Measurements from ENCODE around the gene SRPX.

The SRPX gene

DNA sequence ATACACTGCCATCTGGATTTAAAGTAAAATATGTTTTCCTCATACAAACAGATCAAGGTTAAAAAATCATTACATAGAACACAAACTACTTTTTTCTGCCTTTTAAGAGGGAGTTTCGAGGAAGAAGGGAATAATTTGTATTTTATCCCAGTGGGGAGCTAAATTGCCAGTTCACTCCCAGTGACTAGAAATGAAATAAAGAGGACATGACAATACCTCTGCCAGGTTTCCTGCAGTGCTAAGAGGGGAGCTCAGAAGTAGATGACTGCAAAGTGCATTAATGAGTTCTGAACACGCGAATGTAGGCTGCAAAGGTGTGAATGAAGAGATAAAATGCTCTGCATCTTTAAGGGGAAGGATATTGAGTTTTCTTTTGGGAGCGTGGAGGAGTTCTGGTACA, 69.7 kb downstream of the SRPX start:
- TF ChIP-seq POLR2A (IDR thresholded peaks at IDR 0.05; ENCODE audit: extremely low read depth, insufficient read length) (no peak), MYC (IDR thresholded peaks at IDR 0.05; ENCODE audit: low read depth, low read length) (no peak)
- TF ChIP-seq, protein P1, sequence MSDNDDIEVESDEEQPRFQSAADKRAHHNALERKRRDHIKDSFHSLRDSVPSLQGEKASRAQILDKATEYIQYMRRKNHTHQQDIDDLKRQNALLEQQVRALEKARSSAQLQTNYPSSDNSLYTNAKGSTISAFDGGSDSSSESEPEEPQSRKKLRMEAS (IDR thresholded peaks at IDR 0.05; ENCODE audit: low read depth, low read length) = no peak
- TF ChIP-seq, protein P2, sequence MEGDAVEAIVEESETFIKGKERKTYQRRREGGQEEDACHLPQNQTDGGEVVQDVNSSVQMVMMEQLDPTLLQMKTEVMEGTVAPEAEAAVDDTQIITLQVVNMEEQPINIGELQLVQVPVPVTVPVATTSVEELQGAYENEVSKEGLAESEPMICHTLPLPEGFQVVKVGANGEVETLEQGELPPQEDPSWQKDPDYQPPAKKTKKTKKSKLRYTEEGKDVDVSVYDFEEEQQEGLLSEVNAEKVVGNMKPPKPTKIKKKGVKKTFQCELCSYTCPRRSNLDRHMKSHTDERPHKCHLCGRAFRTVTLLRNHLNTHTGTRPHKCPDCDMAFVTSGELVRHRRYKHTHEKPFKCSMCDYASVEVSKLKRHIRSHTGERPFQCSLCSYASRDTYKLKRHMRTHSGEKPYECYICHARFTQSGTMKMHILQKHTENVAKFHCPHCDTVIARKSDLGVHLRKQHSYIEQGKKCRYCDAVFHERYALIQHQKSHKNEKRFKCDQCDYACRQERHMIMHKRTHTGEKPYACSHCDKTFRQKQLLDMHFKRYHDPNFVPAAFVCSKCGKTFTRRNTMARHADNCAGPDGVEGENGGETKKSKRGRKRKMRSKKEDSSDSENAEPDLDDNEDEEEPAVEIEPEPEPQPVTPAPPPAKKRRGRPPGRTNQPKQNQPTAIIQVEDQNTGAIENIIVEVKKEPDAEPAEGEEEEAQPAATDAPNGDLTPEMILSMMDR (IDR thresholded peaks at IDR 0.05; ENCODE audit: low read depth, low read length) = no peak
- no peak for DNase-seq (ENCODE audit: low read depth)
- H3K4me3 ChIP-seq (ENCODE audit: low read depth, low read length) = no peak overlapping the region

DNA sequence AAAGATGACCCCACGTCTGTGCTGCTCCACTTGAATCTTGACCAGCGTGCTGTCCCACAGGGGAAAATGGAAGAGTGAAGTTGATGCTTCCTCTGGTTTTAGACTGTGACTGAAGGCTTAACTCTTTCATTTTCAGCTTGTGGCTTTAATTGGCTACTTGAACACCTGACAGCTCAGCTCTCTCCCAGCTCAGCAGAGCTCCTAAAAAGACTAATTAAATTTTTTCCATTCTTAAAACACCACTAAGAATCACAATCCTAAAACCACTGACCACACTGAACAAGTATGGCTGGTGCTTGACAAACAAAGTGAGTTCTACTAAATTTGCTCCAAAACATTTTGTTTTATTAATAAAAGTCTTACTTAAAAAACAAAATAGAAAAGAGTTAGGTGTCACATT, 71.7 kb downstream of the SRPX start:
- no peak overlapping the region for H3K4me3 ChIP-seq (ENCODE audit: low read depth, low read length)
- no peak for DNase-seq (ENCODE audit: low read depth)
- TF ChIP-seq MYC (IDR thresholded peaks at IDR 0.05; ENCODE audit: low read depth, low read length) = no peak
- TF ChIP-seq, protein P1 (IDR thresholded peaks at IDR 0.05; ENCODE audit: low read depth, low read length) = no peak
- TF ChIP-seq, protein P2 (IDR thresholded peaks at IDR 0.05; ENCODE audit: low read depth, low read length) = no peak
- TF ChIP-seq POLR2A (IDR thresholded peaks at IDR 0.05; ENCODE audit: extremely low read depth, insufficient read length) = no peak

DNA sequence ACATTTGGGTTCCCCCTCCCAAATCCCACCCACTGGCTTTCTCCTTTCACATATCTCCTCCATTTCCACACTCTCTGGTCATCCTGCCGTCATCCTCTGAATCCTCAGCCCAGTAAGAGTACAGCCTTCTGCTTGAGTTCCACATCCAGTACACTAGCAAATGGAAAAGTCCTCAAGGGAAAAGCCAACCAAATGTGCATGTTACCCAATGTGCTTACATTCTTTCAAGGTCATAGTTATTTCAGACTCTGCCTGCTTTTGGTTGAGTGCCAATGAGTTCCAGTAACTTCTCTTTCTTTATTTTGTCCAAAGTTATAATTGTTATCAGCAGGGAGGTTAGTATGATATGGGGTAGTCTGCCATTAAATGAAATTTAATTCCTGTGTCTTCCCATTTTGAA, 78.1 kb downstream of the SRPX start:
- DNase-seq (ENCODE audit: low read depth) = no peak
- TF ChIP-seq MYC (IDR thresholded peaks at IDR 0.05; ENCODE audit: low read depth, low read length) (no peak), POLR2A (IDR thresholded peaks at IDR 0.05; ENCODE audit: extremely low read depth, insufficient read length) (no peak)
- TF ChIP-seq, protein P1 (IDR thresholded peaks at IDR 0.05; ENCODE audit: low read depth, low read length) = no peak
- TF ChIP-seq, protein P2 (IDR thresholded peaks at IDR 0.05; ENCODE audit: low read depth, low read length) = no peak
- H3K4me3 ChIP-seq (ENCODE audit: low read depth, low read length) = no peak overlapping the region

DNA sequence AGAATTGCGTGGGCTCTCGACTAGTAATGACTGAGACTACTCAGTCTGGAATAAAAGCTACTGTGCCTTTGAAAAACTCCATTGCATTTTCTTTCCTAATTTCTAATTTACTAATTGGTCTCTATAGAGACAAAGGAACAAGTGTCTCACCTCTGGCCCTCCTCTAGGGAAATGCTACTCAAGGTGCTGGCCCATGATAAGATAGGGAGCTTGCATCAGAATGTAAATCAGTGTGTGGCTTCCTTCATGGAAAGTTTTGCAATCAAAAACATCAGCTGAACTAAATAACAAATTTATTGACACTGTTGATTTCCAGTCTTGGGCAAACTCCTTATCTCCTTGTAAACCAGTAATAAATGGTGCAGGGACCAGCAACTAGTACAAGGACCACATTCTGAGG, 81.8 kb downstream of the SRPX start:
- DNase-seq (ENCODE audit: low read depth) = no peak
- TF ChIP-seq, protein P1 (IDR thresholded peaks at IDR 0.05; ENCODE audit: low read depth, low read length) = no peak

DNA sequence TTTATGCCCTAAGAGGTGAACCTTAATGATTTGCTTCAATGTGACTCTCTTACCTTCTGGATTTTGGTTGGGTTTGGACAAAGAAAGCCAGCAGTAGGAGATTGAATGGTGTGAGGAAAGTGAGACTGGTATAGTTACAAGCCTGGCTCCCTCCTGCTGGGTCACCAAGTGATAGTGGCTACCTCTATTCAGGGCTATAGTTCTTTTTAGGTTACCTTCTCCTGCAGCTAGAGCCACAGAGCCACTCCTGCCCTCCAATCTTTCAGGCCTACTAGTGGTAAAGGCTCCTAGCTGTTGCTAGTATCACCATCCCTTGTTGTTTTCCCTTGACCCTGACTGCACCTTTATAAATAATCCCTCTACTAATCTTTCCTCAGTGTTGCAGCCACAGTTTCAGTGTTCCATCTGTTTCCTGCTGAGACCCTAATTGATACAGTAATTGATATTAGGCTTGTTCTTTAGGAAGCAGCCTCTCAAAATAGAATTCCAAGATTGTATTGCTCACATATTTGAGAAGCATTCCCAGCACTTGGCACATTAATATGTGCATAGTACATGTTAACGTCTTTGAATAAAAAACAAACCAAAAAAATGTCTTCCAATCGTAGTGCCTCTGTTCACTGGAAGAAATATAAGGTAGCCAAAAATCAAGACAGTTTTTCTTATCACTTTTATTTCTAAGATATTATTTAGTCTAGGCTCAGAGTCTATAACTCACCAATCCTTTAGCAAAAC, 82.3 kb downstream of the SRPX start:
- TF ChIP-seq MYC (IDR thresholded peaks at IDR 0.05; ENCODE audit: low read depth, low read length) (no peak), POLR2A (IDR thresholded peaks at IDR 0.05; ENCODE audit: extremely low read depth, insufficient read length) (no peak)
- TF ChIP-seq, protein P1 (IDR thresholded peaks at IDR 0.05; ENCODE audit: low read depth, low read length) = no peak
- DNase-seq (ENCODE audit: low read depth) = no peak
- H3K4me3 ChIP-seq (ENCODE audit: low read depth, low read length) = no peak overlapping the region

More for the DNA sequence above, 81.8 kb downstream of the SRPX start:
- H3K4me3 ChIP-seq (ENCODE audit: low read depth, low read length) = no peak overlapping the region

DNA sequence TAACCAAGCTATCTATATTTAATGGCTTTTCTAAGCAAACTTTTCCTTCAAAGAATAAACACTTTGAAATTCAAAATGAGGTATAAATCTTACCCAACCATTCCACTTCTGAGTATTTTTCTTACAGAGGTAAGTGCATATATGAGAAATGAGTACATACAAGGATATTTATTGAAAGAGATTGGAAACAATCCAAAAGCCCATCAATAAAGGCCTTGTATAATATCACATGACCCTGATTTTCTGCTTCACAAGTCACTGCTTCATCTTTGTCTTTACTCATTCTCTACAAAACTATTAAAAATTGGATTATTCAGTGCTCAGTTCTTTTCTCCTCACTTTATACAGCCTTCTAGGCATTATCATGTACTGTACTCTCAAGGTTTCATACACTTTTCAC, 91.3 kb downstream of the SRPX start:
- no peak for DNase-seq (ENCODE audit: low read depth)
- no peak for TF ChIP-seq POLR2A (IDR thresholded peaks at IDR 0.05; ENCODE audit: extremely low read depth, insufficient read length)
- TF ChIP-seq, protein P1 (IDR thresholded peaks at IDR 0.05; ENCODE audit: low read depth, low read length) = no peak
- TF ChIP-seq, protein P2 (IDR thresholded peaks at IDR 0.05; ENCODE audit: low read depth, low read length) = no peak
- no peak for TF ChIP-seq MYC (IDR thresholded peaks at IDR 0.05; ENCODE audit: low read depth, low read length)
- H3K4me3 ChIP-seq (ENCODE audit: low read depth, low read length) = no peak overlapping the region

Data from NB4 (cell line).